ENCODE data around the gene GRIN2B. TPM values are rescaled to one million over a fixed set of nuclear protein-coding genes. Genes with fewer than 3 reads are reported as not detected.

GRIN2B gene
- polyA plus RNA-seq, 1 donor (not counting 4 experiments of a cell fraction or from before 2014, with no cell fraction given) = not detected

DNA sequence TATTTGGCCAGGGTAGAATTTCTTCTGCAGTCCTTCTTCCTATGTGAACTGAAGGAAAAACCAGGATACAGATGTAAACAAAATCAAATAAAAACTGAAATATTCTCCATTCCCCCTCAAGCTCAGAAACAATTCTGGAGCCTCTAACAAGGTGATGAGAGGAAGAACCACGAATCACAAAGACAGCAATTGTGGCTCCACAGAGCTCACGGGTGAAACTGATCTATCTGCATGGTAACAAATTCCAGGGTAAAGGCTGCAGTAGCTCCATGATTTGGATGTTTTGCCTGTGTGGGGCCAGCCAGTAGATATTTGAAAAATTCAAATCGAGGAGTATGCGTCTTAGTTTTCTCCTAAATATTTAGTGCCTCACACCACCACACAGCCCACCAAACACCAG is 10.6 kb downstream of the GRIN2B start:
- Histone ChIP-seq H2AFZ (ENCODE audit: control insufficient read depth, low read length) (no peak overlapping the region), H3K27ac (ENCODE audit: control insufficient read depth, insufficient read depth, low read length) (no peak overlapping the region), H3K9me1 (ENCODE audit: control insufficient read depth, extremely low read depth, insufficient read depth, low read length) (no peaks in the 10 kb centered on the region), H3K9ac (ENCODE audit: control insufficient read depth, extremely low read depth, insufficient read depth, low read length) (no peak overlapping the region), H3K4me1 (ENCODE audit: control insufficient read depth, extremely low read depth, insufficient read depth, low read length) (no peaks in the 10 kb centered on the region), H3K36me3 (ENCODE audit: control insufficient read depth in 2 of 2, extremely low read depth in 1 of 2, insufficient read depth in 2 of 2, low read length in 2 of 2) (no peaks in the 10 kb centered on the region), H3K9me3 (ENCODE audit: control insufficient read depth, low read depth, low read length) (no peaks in the 10 kb centered on the region), H4K20me1 (ENCODE audit: control insufficient read depth, extremely low read depth, insufficient read depth, low read length) (no peaks in the 10 kb centered on the region), H3K27me3 (ENCODE audit: control insufficient read depth, extremely low read depth, insufficient read depth, low read length) (no peaks in the 10 kb centered on the region), H3K4me3 (ENCODE audit: control insufficient read depth in 2 of 3, extremely low read depth in 1 of 3, insufficient read depth in 2 of 3, low read depth in 1 of 3, low read length in 3 of 3) (no peak overlapping the region), H3K79me2 (ENCODE audit: control insufficient read depth, insufficient read depth, low read length) (no peaks in the 10 kb centered on the region), H3K4me2 (ENCODE audit: control insufficient read depth, extremely low read depth, insufficient read depth, low read depth, low read length) (no peak overlapping the region)
- dilution Hi-C loops (cut with MboI; ENCODE audit: extremely low pct_ligation_motif_present, low sequenced_read_pairs) = no loop called here
- DNase-seq (ENCODE audit: low read depth, low spot score) (no peak), FAIRE-seq (no peak)
- TF ChIP-seq CTCF (optimal IDR thresholded peaks at IDR 0.05 in 1 of 3, IDR thresholded peaks at IDR 0.05 in 1 of 3, conservative IDR thresholded peaks at IDR 0.05 in 1 of 3; ENCODE audit: extremely low read depth in 1 of 3, insufficient read depth in 2 of 3, low read length in 3 of 3) = no peak
- no peak for TF ChIP-seq EZH2 (IDR thresholded peaks at IDR 0.05; ENCODE audit: low read length)

DNA sequence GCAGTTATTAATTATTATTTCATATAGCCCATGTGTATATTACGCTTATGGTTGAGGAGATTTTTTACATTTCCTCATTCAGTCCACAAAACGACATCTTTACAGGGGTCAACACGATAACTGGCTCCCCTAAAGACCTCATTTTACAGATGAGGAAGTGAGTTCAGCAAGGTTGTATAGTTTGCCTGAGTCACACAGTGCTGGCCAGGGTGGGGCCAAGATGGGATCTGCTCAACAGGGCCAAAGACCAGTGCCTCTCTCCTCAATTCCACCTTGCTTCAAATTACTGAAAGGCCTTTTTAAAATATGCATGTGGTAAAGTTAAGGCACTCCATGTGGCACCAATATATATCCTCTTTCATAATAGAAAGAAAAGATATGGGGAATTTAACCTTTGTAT is 13.1 kb downstream of the GRIN2B start:
- no peaks in the 10 kb centered on the region for H3K79me2 ChIP-seq (ENCODE audit: control insufficient read depth, insufficient read depth, low read length)
- no peak overlapping the region for H3K4me3 ChIP-seq (ENCODE audit: control insufficient read depth in 2 of 3, extremely low read depth in 1 of 3, insufficient read depth in 2 of 3, low read depth in 1 of 3, low read length in 3 of 3)
- H3K27me3 ChIP-seq (ENCODE audit: control insufficient read depth, extremely low read depth, insufficient read depth, low read length) = peaks cover 3% of the 10 kb centered on the region
- H3K9me1 ChIP-seq (ENCODE audit: control insufficient read depth, extremely low read depth, insufficient read depth, low read length) = no peaks in the 10 kb centered on the region
- no peak overlapping the region for H3K4me2 ChIP-seq (ENCODE audit: control insufficient read depth, extremely low read depth, insufficient read depth, low read depth, low read length)
- H2AFZ ChIP-seq (ENCODE audit: control insufficient read depth, low read length) = no peak overlapping the region
- H4K20me1 ChIP-seq (ENCODE audit: control insufficient read depth, extremely low read depth, insufficient read depth, low read length) = no peaks in the 10 kb centered on the region
- no peak for DNase-seq (ENCODE audit: low read depth, low spot score)
- no peaks in the 10 kb centered on the region for H3K9me3 ChIP-seq (ENCODE audit: control insufficient read depth, low read depth, low read length)
- no peaks in the 10 kb centered on the region for H3K4me1 ChIP-seq (ENCODE audit: control insufficient read depth, extremely low read depth, insufficient read depth, low read length)
- TF ChIP-seq CTCF (optimal IDR thresholded peaks at IDR 0.05 in 1 of 3, IDR thresholded peaks at IDR 0.05 in 1 of 3, conservative IDR thresholded peaks at IDR 0.05 in 1 of 3; ENCODE audit: extremely low read depth in 1 of 3, insufficient read depth in 2 of 3, low read length in 3 of 3) (no peak), EZH2 (IDR thresholded peaks at IDR 0.05; ENCODE audit: low read length) (no peak)
- no peak for FAIRE-seq
- H3K9ac ChIP-seq (ENCODE audit: control insufficient read depth, extremely low read depth, insufficient read depth, low read length) = no peak overlapping the region
- dilution Hi-C loops (cut with MboI; ENCODE audit: extremely low pct_ligation_motif_present, low sequenced_read_pairs) = no loop called here
- H3K36me3 ChIP-seq (ENCODE audit: control insufficient read depth in 2 of 2, extremely low read depth in 1 of 2, insufficient read depth in 2 of 2, low read length in 2 of 2) = no peaks in the 10 kb centered on the region
- H3K27ac ChIP-seq (ENCODE audit: control insufficient read depth, insufficient read depth, low read length) = no peak overlapping the region
